Adipocyte (in vitro differentiated cells): Measurements from ENCODE around the gene TSPEAR.

Experiments used
- DNase-seq: peaks from one replicate; pipeline ENCODE4 v3.0.0-alpha.2; 2015; ENCODE audit warnings: low read depth
- H3K27me3 ChIP-seq: replicated peaks from 2 replicates; pipeline ENCODE4 v1.7.0; 2013; ENCODE audit warnings: mild to moderate bottlenecking, low read length, moderate library complexity; ENCODE audit not compliant: control insufficient read depth, insufficient read depth
- H3K36me3 ChIP-seq: 2 replicates; pipeline ENCODE4 v1.7.0; 2013; ENCODE audit warnings: low read length, mild to moderate bottlenecking, moderate library complexity; ENCODE audit not compliant: control insufficient read depth, insufficient read depth, severe bottlenecking
- H3K4me1 ChIP-seq: 2 replicates; pipeline ENCODE4 v1.7.0; 2013; ENCODE audit warnings: mild to moderate bottlenecking, low read length, moderate library complexity; ENCODE audit not compliant: control insufficient read depth, insufficient read depth
- H3K4me3 ChIP-seq: 2 replicates; pipeline ENCODE4 v1.7.0; 2013; ENCODE audit warnings: mild to moderate bottlenecking, low read length, moderate library complexity
- H3K9ac ChIP-seq: 2 replicates; pipeline ENCODE4 v1.7.0; 2013; ENCODE audit warnings: mild to moderate bottlenecking, low read length, moderate library complexity
- H3K9me3 ChIP-seq: 2 replicates; pipeline ENCODE4 v1.7.0; 2013; ENCODE audit warnings: mild to moderate bottlenecking, low read length, moderate library complexity; ENCODE audit not compliant: control insufficient read depth

The TSPEAR gene

DNA sequence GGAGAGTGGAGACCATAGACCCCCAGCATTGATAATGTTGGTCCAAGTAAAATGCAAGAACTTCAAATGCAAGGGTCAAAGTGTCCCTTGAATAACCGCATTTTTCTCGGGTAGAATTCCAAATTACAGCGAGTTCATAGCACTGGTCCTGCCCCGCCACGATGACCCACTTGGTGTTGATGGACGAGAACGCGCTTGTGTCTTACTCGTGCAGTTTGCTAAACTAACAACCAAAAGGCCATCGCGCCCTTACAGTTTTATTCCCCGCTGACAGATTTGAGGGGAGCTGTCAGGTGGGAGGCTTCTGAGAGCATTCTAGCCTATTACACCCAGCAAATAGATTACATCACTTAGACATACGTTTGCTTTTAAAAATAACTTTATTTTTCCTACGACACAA lies 17.3 kb upstream of the TSPEAR start:
- H3K9me3 ChIP-seq = peaks cover 10% of the 10 kb centered on the region
- no peaks in the 10 kb centered on the region for H3K36me3 ChIP-seq
- DNase-seq = no peak
- no peaks in the 10 kb centered on the region for H3K4me1 ChIP-seq
- H3K27me3 ChIP-seq = peaks cover 49% of the 10 kb centered on the region
- no peak overlapping the region for H3K9ac ChIP-seq
- no peak overlapping the region for H3K4me3 ChIP-seq

DNA sequence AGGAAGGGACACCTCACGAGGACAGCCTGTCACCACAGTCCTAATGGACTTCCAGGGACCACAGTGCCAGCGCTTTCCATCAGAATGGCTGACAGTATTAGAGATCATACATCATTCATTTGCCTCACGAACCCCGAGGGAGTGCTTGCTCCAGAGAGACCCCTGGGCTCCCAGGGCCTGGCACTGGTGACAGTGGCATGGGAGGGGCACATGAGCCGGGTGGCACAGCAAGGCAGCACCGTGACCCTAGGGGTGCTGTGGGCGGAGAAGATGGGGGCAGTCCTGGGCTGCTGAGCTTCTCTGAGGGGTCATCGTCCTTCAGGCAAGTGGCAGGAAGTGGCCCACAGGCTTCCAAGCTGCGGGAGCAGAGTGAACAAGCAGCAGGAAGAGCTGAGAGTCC lies 16.4 kb upstream of the TSPEAR start:
- H3K9ac ChIP-seq = no peak overlapping the region
- peaks cover 57% of the 10 kb centered on the region for H3K27me3 ChIP-seq
- no peak for DNase-seq

DNA sequence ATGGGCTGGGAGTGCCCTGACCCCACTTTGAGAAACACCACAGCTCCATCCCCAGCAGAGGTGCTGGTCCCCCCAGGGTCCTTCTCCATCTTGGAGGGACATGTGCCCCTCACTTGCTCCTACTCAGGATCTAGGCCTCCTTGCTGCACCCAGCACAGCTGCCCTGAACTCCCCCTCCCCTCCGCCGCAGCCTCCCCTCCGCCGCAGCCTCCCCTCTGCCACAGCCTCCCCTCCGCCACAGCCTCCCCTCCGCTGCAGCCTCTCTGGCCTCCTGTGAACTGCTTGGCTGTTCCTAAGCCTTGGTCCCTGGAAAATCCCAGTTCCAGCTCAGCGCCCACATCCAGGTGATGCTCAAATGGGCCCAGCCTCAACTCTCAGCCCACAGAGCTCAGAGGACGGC lies 15.9 kb upstream of the TSPEAR start:
- Histone ChIP-seq H3K9me3 (peaks cover 10% of the 10 kb centered on the region), H3K4me1 (no peaks in the 10 kb centered on the region), H3K27me3 (peaks cover 61% of the 10 kb centered on the region), H3K9ac (no peak overlapping the region), H3K4me3 (no peak overlapping the region), H3K36me3 (no peaks in the 10 kb centered on the region)
- DNase-seq = no peak

More for the DNA sequence above, 16.4 kb upstream of the TSPEAR start:
- no peaks in the 10 kb centered on the region for H3K4me1 ChIP-seq
- H3K36me3 ChIP-seq = no peaks in the 10 kb centered on the region
- no peak overlapping the region for H3K4me3 ChIP-seq
- peaks cover 10% of the 10 kb centered on the region for H3K9me3 ChIP-seq

DNA sequence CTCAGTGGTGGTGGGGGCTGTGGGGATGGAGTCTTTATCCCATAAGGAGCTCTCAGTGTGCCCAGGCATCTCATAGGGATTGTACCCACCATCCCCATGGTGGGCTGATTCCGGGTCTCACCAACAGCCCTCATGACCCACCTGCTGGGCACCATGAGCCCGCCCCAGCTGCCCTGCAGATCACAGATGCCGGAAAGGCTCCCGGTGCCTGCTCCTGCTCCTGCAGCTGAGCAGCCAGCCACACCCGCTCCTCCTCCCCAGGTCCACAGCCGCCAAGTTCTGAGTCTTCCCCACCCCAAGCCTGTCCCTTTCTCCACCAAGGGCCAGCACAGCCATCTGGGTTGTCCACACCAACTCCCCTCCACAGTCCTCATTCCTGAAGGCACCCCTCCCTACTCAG lies 15.5 kb upstream of the TSPEAR start:
- Histone ChIP-seq H3K9me3 (peaks cover 10% of the 10 kb centered on the region), H3K4me1 (no peaks in the 10 kb centered on the region), H3K4me3 (no peak overlapping the region), H3K27me3 (peaks cover 61% of the 10 kb centered on the region), H3K9ac (no peak overlapping the region), H3K36me3 (no peaks in the 10 kb centered on the region)
- DNase-seq = no peak

DNA sequence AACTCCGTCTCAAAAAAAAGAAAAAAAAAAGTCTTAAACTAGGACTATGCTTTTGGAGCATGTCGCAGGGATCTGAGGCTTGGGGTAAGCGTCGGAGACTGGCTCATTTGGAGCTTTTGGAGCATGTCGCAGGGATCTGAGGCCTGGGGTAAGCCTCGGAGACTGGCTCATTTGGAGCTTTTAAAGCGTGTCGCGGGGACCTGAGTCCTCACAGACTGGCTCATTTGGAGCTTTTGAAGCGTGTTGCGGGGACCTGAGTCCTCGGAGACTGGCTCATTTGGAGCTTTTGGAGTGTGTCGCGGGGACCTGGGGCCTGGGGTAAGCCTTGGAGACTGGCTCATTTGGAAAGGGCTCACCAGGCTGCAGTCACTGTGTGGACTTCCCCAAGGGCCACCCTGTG lies 13.6 kb upstream of the TSPEAR start:
- Histone ChIP-seq H3K4me3 (no peak overlapping the region), H3K9ac (no peak overlapping the region), H3K27me3 (peaks cover 62% of the 10 kb centered on the region), H3K4me1 (no peaks in the 10 kb centered on the region), H3K36me3 (no peaks in the 10 kb centered on the region), H3K9me3 (no peaks in the 10 kb centered on the region)
- no peak for DNase-seq

DNA sequence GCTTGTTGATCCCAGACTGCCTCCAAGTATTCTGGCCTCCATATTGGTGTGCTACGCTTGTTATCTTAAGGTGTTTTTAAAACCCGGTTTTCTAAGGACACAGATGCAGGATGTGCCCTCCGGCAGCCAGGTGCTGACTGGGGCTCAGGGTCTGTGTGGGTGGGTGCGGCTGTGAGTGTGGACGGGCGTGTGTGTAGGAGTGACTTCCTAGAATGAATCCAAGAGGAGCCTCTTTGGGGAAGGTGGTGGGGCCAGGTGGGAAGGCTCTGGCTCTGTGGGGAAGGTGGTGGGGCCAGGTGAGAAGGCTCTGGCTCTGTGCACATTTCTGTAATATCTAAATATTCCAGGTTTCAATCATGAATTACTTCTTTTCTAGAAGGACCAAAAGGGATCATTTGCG lies 12.8 kb upstream of the TSPEAR start:
- H3K27me3 ChIP-seq = peaks cover 67% of the 10 kb centered on the region

DNA sequence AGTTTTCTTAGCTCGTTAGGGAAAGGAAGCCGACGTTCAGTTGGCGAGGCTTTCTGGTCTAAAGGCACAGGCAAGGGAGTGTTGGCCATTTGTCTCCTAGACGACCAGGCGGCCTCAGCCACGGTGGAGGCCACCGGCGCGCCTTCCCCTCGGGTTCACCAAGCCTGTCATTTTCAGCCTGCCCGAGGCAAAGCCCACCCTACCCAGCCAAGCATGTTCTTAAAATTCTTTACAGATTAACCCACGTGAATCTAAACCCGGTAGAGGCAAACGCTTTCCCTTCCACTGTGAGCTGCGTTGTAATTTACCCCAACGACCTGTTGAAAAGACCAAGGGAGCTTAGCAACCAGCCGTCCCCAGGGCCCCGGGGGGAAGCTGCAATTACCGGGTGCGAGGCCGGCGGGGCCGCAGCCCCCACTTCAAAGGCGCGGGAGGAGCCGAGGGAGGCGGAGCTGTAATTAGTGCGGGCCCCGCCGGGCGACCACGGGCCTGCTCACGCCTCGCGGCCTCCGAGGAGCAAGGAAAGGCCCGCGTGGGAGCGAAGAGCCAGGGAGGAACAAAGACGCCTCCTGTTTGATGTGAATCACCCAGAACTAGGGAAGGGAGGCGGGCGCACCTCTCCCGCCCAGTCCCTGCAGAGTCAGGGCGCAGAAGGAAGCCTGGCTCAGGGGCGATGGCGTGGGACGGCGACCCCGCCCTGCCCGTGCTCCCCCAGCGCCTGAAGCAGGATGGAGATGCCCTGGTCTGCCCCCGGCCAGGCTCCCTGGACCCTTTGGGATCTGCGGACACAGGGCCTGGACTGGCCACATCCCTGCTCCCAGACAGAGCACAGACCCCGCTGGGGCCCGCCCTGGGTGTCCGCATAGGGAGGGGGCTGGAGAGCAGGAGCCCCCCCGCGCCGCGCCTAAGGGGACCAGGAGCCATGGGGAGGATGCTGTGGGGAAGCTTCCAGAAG lies 12.1 kb upstream of the TSPEAR start:
- Histone ChIP-seq H3K4me1 (no peaks in the 10 kb centered on the region), H3K36me3 (no peaks in the 10 kb centered on the region), H3K9me3 (no peaks in the 10 kb centered on the region), H3K4me3 (no peak overlapping the region), H3K27me3 (peaks cover 74% of the 10 kb centered on the region), H3K9ac (no peak overlapping the region)
- no peak for DNase-seq

More for the DNA sequence above, 12.8 kb upstream of the TSPEAR start:
- Histone ChIP-seq H3K36me3 (no peaks in the 10 kb centered on the region), H3K9me3 (no peaks in the 10 kb centered on the region), H3K4me3 (no peak overlapping the region), H3K9ac (no peak overlapping the region), H3K4me1 (no peaks in the 10 kb centered on the region)
- DNase-seq = no peak

DNA sequence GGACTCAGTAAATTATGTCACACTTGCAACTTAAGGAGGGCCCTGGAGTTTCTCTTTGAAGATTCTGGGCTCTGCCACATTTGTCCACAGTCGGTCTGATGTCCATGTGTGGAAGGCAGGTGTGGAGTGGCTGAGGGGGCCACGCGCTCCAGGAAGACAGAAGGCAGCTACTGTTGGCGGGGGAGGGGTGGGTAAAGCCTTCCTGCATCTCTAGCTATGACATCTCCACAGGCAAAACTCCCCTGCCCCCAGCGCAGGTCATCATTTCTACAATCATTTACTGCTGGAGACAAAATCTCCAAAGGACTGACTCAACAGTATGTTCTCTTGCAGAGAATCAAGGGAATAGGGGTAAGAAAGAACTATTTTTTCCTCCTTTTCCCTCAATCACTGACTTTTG lies 11.4 kb upstream of the TSPEAR start:
- Histone ChIP-seq H3K27me3 (peaks cover 77% of the 10 kb centered on the region), H3K9ac (no peak overlapping the region), H3K9me3 (no peaks in the 10 kb centered on the region), H3K4me3 (no peak overlapping the region), H3K36me3 (no peaks in the 10 kb centered on the region), H3K4me1 (no peaks in the 10 kb centered on the region)
- DNase-seq = no peak

DNA sequence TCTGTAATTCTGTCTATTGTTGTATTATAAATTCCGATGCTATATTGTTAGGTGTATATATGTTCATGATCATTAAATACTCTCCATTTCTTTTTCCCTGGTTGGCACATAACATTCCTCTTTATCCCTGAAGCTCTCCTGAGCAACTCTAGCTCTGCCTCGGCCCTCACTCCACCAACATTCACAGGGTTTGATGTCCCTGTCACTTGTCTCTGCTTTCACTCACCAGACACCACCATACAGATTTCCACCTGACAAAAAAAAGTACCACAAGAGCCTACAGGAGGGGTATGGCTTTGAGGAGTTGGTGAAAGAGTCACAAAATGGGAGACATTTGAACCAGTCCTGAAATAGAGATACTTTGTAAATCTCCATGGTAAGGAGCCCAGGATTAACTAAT lies 8.8 kb upstream of the TSPEAR start:
- no peak overlapping the region for H3K4me3 ChIP-seq
- no peaks in the 10 kb centered on the region for H3K36me3 ChIP-seq
- H3K9ac ChIP-seq = no peak overlapping the region
- peaks cover 66% of the 10 kb centered on the region for H3K27me3 ChIP-seq
- H3K4me1 ChIP-seq = no peaks in the 10 kb centered on the region
- H3K9me3 ChIP-seq = peaks cover 5% of the 10 kb centered on the region
- DNase-seq = no peak

DNA sequence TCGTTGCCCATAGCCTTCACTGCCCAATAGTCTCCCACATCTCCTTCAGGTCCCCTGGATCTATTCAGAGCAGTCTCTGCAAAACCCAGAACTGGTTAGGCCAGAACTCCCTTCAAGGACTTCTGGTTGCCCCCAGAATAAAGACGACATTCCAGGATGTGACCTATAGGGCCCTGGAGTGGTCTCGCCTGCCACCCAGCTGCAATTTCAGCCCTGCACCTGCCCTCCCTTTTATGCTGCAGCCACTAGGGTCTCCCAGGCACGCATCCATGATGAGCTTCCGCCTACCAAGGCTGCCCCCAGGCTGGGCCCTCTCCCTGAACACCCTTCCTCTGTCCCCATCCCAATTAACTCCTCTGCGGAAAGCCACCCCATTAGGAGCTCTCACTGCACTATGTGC lies 7.2 kb upstream of the TSPEAR start:
- no peak for DNase-seq

DNA sequence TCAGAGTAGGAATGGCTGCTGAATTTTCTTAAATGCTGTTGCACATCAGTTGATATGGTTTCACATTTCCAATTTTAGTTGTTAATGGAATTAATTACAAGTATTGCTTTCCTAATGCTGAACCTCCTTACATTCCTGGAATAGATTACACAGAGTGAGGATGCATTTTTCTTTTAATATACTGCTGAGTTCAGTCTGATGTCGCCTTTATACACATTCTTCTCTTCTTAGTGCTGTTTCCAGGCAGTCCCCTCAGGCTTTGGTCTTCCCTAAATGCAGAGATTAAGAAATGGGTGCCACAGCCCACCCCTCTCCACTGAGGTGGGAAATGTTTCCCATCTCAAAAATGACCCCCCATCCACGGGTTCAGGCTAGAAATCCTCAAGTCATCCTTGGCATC lies 6.7 kb upstream of the TSPEAR start:
- no peak for DNase-seq
- no peak overlapping the region for H3K4me3 ChIP-seq
- no peaks in the 10 kb centered on the region for H3K4me1 ChIP-seq
- peaks cover 5% of the 10 kb centered on the region for H3K9me3 ChIP-seq
- H3K9ac ChIP-seq = no peak overlapping the region
- H3K36me3 ChIP-seq = no peaks in the 10 kb centered on the region
- peaks cover 65% of the 10 kb centered on the region for H3K27me3 ChIP-seq

More for the DNA sequence above, 7.2 kb upstream of the TSPEAR start:
- Histone ChIP-seq H3K4me3 (no peak overlapping the region), H3K9me3 (peaks cover 5% of the 10 kb centered on the region), H3K27me3 (peaks cover 65% of the 10 kb centered on the region), H3K36me3 (no peaks in the 10 kb centered on the region), H3K4me1 (no peaks in the 10 kb centered on the region), H3K9ac (no peak overlapping the region)
